Panc1 (cell line): ENCODE measurements around the gene USP44. TPM values are rescaled to one million over a fixed set of nuclear protein-coding genes. Genes with fewer than 3 reads are reported as not detected.
"Not testable (repeated sequence)": the region's sequence is repeated elsewhere in the genome, so short reads cannot be mapped to it uniquely, and the experiment has no call there.

ENCODE experiments used
- ATAC-seq: fragments of 200-7000 bp; cut with Tn5 transposase; 2 replicates; pipeline ENCODE4 v1.9.1; 2020; ENCODE audit warnings: mild to moderate bottlenecking, moderate library complexity
- BruUV-seq: library from RNA; stranded (reverse); fragments of 400-500 nt; replicated peaks from 2 replicates; lab custom pipeline; 2021; lab: Mats Ljungman, UMichigan
- CTCF ChIA-PET: fragments of 300-600 bp; sonication (Branson Sonifier 250); formaldehyde crosslinking; loops from one replicate; lab custom pipeline; 2022; ENCODE audit warnings: antibody characterized with exemption; lab: Charles Lee
- POLR2A ChIA-PET: fragments of 300-600 bp; sonication (Branson Sonifier 250); formaldehyde crosslinking; loops from one replicate; lab custom pipeline; 2022; ENCODE audit warnings: antibody characterized with exemption; lab: Charles Lee
- DNase-seq: peaks from one replicate; pipeline ENCODE4 v3.0.0-alpha.2; 2010; ENCODE audit warnings: low read depth, low spot score
- H3K27ac ChIP-seq: 2 replicates; pipeline ENCODE4 v1.5.1; 2011; ENCODE audit warnings: mild to moderate bottlenecking, low read length, inconsistent platforms
- H3K27me3 ChIP-seq: fragments of 200-500 bp; sonication (Bioruptor generic); 2 replicates; pipeline ENCODE4 v1.6.0; 2014; ENCODE audit warnings: low read length, inconsistent platforms; ENCODE audit not compliant: control insufficient read depth, insufficient read depth
- H3K36me3 ChIP-seq: fragments of 200-500 bp; sonication (Bioruptor generic); 2 replicates; pipeline ENCODE4 v1.5.1; 2014; ENCODE audit warnings: inconsistent platforms, mild to moderate bottlenecking, low read length, moderate library complexity; ENCODE audit not compliant: control insufficient read depth, insufficient read depth
- H3K4me1 ChIP-seq: 2 replicates; pipeline ENCODE4 v1.5.1; 2011; ENCODE audit warnings: inconsistent platforms, mild to moderate bottlenecking, low read length, moderate library complexity; ENCODE audit not compliant: control insufficient read depth, insufficient read depth
- H3K4me3 ChIP-seq, 2 experiments: 2 replicates each; pipeline ENCODE4 v1.5.1; 2011 to 2012; ENCODE audit warnings: low read depth in 2 of 2, low read length in 2 of 2, mild to moderate bottlenecking in 2 of 2, inconsistent platforms in 1 of 2, moderate library complexity in 1 of 2
- H3K9me3 ChIP-seq: fragments of 200-500 bp; sonication (Bioruptor generic); 2 replicates; pipeline ENCODE4 v1.5.1; 2014; ENCODE audit warnings: low read depth, mild to moderate bottlenecking, inconsistent platforms, low read length, moderate library complexity; ENCODE audit not compliant: control insufficient read depth, insufficient read depth
- POLR2AphosphoS5 ChIP-seq: IDR thresholded peaks from 2 replicates; pipeline ENCODE4 v1.6.1; 2012; ENCODE audit warnings: mild to moderate bottlenecking, low read depth, low read length, moderate library complexity
- REST ChIP-seq, 2 experiments: IDR thresholded peaks; 2 replicates each; pipeline ENCODE4 v1.6.1; 2011 to 2012; ENCODE audit warnings: low read depth in 2 of 2, control low read depth in 1 of 2, low read length in 1 of 2, mild to moderate bottlenecking in 1 of 2, moderate library complexity in 1 of 2; ENCODE audit not compliant: insufficient read depth in 1 of 2
- SIN3A ChIP-seq: IDR thresholded peaks from 2 replicates; pipeline ENCODE4 v1.6.1; 2012; ENCODE audit warnings: low read depth, mild to moderate bottlenecking, low read length, moderate library complexity, borderline replicate concordance; ENCODE audit not compliant: insufficient read depth
- TCF7L2 ChIP-seq: IDR thresholded peaks from 2 replicates; pipeline ENCODE4 v1.6.1; 2011; ENCODE audit warnings: mild to moderate bottlenecking, low read depth, low read length, inconsistent platforms
- in situ Hi-C: cut with HindIII; loops from 2 replicates; pipeline ENCODE4 v1.10.0; 2016; ENCODE audit warnings: low sequenced_read_pairs, low pct_unique_long_range_greater_than_20kb
- intact Hi-C: fragments of 100-400 bp; cut with micrococcal nuclease; formaldehyde crosslinking; loops from one replicate; pipeline ENCODE4 v1.10.0; 2022; ENCODE audit not compliant: unreplicated experiment
- total RNA-seq: library from RNA; stranded (reverse); gene quantifications from one replicate; pipeline ENCODE4 v1.2.1, GENCODE V29; 2021; ENCODE audit not compliant: unreplicated experiment
- TF ChIP-seq, protein P1 (sequence below): fragments of 450-650 bp; IDR thresholded peaks from 2 replicates; pipeline ENCODE4 v1.5.1; 2017; ENCODE audit warnings: mild to moderate bottlenecking

USP44 gene
- total RNA-seq, 1 experiment from 2014 or later = 0.10 TPM

DNA sequence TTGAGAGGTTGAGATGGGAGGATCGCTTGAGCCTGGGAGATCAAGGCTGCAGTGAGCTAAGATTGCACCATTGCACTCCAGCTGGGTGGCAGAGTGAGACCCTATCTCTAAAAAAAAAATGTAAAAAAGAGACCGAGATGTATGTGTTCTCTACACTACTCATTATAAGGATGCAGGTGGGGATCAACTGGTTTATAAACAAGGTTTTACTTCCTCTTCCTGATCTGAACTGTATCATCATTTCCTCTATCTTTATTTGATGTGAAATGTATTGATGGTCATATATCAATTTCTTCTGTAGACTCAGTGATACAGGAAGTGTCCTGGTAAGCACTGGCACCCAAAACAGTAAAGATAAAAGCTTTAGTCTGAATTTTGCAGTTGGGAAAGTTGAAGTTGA, 20.1 kb upstream of the USP44 start:
- Histone ChIP-seq H3K36me3 (no peaks in the 10 kb centered on the region), H3K27me3 (no peaks in the 10 kb centered on the region), H3K4me1 (no peaks in the 10 kb centered on the region), H3K4me3 (no peak overlapping the region), H3K27ac (no peak overlapping the region), H3K9me3 (no peaks in the 10 kb centered on the region)
- intact Hi-C loops (no loop called here), in situ Hi-C loops (no loop called here)
- ChIA-PET POLR2A (interaction anchor here (0.7 kb wide), 1 partner anchor 16 kb away, joined by 6 read pairs; no protein-coding TSS in a partner anchor), CTCF (interaction anchor here (0.7 to 0.9 kb wide), 2 partner anchors 226 to 274 kb away, joined by 3 to 5 read pairs; no protein-coding TSS in a partner anchor)
- no peak for ATAC-seq
- BruUV-seq = no TSS peak
- DNase-seq = no peak
- TF ChIP-seq, protein P1, sequence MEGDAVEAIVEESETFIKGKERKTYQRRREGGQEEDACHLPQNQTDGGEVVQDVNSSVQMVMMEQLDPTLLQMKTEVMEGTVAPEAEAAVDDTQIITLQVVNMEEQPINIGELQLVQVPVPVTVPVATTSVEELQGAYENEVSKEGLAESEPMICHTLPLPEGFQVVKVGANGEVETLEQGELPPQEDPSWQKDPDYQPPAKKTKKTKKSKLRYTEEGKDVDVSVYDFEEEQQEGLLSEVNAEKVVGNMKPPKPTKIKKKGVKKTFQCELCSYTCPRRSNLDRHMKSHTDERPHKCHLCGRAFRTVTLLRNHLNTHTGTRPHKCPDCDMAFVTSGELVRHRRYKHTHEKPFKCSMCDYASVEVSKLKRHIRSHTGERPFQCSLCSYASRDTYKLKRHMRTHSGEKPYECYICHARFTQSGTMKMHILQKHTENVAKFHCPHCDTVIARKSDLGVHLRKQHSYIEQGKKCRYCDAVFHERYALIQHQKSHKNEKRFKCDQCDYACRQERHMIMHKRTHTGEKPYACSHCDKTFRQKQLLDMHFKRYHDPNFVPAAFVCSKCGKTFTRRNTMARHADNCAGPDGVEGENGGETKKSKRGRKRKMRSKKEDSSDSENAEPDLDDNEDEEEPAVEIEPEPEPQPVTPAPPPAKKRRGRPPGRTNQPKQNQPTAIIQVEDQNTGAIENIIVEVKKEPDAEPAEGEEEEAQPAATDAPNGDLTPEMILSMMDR = no peak
- TF ChIP-seq TCF7L2 (no peak), REST (IDR thresholded peaks at IDR 0.05; ENCODE audit: insufficient read depth in 1 of 2, low read depth in 2 of 2, low read length in 1 of 2) (no peak), POLR2AphosphoS5 (no peak), SIN3A (no peak)

GRCh38 chr12:95568045-95568444, 16.8 kb upstream of the USP44 start:
- DNase-seq, intact Hi-C loops, H3K4me1 ChIP-seq, H3K4me3 ChIP-seq, H3K27ac ChIP-seq, H3K27me3 ChIP-seq, BruUV-seq, CTCF ChIA-PET, ATAC-seq, H3K9me3 ChIP-seq, in situ Hi-C loops, H3K36me3 ChIP-seq: not testable (repeated sequence)
- POLR2A ChIA-PET = interaction anchor here (0.6 kb wide), 1 partner anchor 119 kb away, joined by 3 read pairs; no protein-coding TSS in a partner anchor

DNA sequence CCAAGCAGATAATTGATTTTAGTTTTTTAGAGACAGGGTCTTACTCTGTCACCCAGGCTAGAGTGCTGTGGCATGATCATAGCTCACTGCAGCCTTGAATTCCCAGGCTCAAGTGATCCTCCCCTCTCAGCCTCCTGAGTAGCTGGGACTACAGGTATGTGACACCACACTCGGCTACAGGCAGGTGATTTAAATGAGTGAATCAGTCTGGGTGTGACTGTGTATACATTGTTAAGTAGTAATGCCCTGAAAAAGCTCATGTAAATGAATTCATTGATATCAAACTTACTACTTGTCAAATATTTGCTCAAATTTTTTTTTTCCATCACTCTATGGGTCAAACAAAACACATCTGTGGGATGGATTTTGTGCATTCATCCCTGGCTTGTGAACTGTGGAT, 6.3 kb upstream of the USP44 start:
- H3K27ac ChIP-seq = no peak overlapping the region
- TF ChIP-seq REST (IDR thresholded peaks at IDR 0.05; ENCODE audit: insufficient read depth in 1 of 2, low read depth in 2 of 2, low read length in 1 of 2) = no peak
- TF ChIP-seq POLR2AphosphoS5 = no peak
- TF ChIP-seq TCF7L2 = no peak
- TF ChIP-seq, protein P1 = no peak
- no peak for TF ChIP-seq SIN3A
- no peaks in the 10 kb centered on the region for H3K9me3 ChIP-seq
- intact Hi-C loops (no loop called here), in situ Hi-C loops (no loop called here)
- no peaks in the 10 kb centered on the region for H3K27me3 ChIP-seq
- ATAC-seq = no peak
- H3K4me3 ChIP-seq = no peak overlapping the region
- no TSS peak for BruUV-seq
- H3K36me3 ChIP-seq = no peaks in the 10 kb centered on the region
- DNase-seq = no peak
- ChIA-PET CTCF (interaction anchor here (0.7 kb wide), 1 partner anchor 25 kb away, joined by 3 read pairs; no protein-coding TSS in a partner anchor), POLR2A (no interaction called here)
- H3K4me1 ChIP-seq = no peaks in the 10 kb centered on the region
